Right renal cortex interstitium (tissue), 3 donors: ENCODE measurements around the gene C12orf76. TPM values are rescaled to one million over a fixed set of nuclear protein-coding genes. Genes with fewer than 3 reads are reported as not detected.
"Not testable (repeated sequence)": the region's sequence is repeated elsewhere in the genome, so short reads cannot be mapped to it uniquely, and the experiment has no call there.

Source experiments
- DNase-seq, 3 donors: peaks; one replicate each; pipeline ENCODE4 v3.0.0-alpha.2; 2013; ENCODE audit warnings: low read depth in 3 of 3, low spot score in 2 of 3
- polyA plus RNA-seq, 3 donors: library from polyadenylated mRNA; unstranded; fragments of 120-200 nt; gene quantifications; one replicate each; pipeline ENCODE4 v1.2.1, GENCODE V29; 2013; ENCODE audit not compliant: insufficient read length in 3 of 3

The C12orf76 gene, protein sequence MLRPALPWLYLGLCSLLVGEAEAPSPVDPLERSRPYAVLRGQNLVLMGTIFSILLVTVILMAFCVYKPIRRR
- polyA plus RNA-seq: 10 to 100 TPM; 29.1 to 31.6 (median 30.6) TPM

GRCh38 chr12:110048242-110049027 is at the start of gene C12orf76:
Gene C12orf76, minus strand, starts transcription at chr12:110048522. Its CDS starts 27 bp downstream, at chr12:110048495.
- peak; percentile 89 to 90 (median 90) for DNase-seq

GRCh38 chr12:110093631-110094311 is 45.4 kb upstream of the C12orf76 start:
- no peak for DNase-seq

DNA sequence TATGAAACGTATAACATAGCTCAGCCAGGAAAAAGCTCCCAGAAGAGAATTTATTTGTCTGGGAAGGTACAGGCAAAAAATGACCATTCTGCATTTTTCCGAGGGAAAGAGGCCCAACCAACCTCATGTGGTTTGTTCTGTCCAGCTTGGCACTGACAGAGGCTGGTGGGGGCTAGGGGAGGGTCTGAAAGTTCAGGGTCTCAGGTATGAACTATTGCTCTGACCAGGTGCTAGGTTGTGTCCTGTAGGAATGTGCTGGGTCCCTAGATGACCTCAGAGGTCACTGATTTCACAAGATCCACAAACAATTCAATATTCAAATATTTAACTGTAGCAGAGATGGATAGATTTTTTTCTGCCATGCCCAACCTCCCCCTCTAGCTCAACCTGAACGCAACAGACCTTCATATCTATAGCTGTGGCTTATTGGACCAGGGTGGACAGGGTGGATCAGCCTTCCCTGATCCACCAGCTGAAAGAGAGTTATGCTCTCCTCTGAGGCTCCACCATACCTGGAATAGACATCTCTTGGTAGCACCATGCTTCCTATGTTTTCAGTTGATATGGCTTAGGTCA is 42.9 kb upstream of the C12orf76 start:
- DNase-seq: no peak

DNA sequence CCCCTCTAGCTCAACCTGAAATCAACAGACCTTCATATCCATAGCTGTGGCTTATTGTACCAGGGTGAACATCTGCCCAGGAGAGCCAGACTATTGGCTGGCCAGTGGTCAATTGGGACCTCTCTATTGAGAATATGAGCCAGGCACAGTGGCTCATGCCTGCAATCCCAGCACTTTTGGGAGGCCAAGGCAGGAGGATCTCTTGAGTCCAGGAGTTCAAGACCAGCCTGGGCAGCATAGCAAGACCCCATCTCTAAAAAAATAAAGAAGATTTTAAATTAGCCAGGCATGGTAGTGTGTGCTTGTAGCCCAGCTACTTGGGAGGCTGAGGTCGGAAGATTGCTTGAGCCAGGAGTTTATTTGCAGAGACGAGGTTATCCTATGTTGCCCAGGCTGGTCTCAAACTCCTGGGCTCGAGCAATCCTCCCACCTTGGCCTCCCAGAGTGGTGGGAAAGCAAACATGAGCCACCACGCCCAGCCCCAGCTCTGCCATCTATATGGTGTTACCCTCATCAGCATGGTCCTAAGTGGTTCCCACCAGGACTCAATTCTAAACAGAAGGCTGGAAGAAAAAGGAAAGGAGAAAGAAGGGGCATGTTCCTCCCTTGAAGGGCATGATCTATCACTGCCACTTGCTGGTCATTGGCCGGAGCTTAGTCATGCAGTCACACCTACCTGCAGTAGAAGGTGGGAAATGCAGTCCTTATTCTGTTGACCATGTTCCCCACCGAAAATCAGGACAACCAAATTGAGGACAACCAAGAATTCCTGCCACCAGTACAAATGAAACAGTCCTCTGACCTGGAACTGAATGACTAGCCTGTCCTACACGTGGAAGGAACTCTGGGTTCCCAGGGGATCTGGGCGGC is 42.2 kb upstream of the C12orf76 start:
- no peak for DNase-seq

DNA sequence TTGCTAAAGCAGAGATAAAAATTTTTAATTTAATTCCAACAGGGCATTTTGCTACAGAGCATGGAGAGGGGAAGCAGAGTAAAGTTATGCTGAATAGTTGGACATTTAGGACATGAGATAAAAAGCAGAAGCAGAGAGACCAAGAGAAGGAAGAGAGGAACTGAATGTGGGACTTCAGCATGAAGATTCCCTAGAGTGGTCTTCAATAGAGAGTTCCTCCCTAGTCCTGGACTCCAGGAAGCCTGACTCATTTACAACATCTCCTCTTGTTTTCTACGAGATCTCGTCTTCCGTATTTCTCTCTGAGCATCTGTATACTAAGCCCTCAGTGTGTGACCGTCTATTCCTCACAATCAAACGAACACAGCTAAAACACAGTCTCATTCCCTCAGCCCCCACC is 40.6 kb upstream of the C12orf76 start:
- DNase-seq: no peak

DNA sequence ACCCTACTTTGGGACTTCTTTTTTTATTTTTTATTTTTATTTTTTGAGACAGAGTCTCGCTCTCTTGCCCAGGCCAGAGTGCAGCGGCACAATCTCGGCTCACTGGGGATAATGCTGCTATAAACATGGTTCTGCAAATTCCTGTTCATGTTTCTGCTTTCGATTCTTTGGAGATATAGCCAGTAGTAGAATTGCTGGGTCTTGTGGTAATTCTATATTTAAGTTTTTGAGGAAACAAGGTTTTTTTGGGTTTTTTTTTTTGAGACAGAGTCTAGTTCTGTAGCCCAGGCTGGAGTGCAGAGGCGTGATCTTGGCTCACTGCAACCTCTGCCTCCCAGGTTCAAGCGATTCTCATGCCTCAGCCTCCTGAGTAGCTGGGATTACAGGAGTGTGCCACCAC is 39.9 kb upstream of the C12orf76 start:
- not testable (repeated sequence) for DNase-seq

GRCh38 chr12:110084314-110085015 is 36.1 kb upstream of the C12orf76 start:
- DNase-seq: no peak

GRCh38 chr12:110080410-110080809 is 32.1 kb upstream of the C12orf76 start:
- DNase-seq: no peak

DNA sequence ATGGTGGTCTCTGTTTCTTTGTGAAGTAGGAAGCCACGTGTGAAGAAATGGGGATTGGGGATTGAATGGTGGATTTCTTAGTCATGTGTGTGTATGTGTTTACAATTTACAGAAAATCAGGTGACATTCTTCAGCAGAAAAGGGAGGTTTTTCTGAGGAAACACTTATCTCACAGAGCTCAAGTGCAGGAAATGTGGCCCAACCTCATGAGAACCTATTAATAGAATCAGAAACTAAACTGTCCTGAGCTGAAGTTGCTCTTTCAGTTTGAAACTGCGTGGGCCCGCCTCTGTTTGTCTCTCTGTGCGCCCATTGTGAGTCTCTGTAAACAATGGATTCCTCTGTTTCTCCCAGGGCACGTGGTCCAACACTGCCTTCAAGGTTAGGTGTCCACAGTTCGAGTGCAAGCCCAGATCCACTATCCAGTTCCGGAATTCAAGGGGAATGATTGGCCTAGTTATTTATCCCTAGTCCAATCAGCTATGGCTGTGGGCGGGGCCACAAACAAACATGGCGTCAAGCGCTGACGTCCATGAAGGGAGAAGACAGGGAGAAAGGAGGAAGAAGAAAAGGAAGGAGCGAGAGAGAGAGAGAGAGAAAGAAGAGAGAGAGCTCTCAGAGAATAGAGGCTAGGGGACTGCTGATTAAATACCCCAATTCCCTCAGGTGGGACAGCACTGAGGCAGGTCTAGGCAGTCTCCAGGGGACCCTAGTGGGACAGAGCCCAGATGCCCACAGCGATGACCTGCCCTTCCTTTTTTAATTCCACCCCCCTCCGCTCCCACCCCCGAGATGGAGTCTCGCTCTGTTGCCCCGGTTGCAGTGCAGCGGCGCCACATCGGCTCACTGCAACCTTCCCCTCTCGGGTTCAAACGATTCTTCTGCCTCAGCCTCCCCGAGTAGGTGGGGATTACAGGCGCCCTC is 31.4 kb upstream of the C12orf76 start:
- no peak for DNase-seq

DNA sequence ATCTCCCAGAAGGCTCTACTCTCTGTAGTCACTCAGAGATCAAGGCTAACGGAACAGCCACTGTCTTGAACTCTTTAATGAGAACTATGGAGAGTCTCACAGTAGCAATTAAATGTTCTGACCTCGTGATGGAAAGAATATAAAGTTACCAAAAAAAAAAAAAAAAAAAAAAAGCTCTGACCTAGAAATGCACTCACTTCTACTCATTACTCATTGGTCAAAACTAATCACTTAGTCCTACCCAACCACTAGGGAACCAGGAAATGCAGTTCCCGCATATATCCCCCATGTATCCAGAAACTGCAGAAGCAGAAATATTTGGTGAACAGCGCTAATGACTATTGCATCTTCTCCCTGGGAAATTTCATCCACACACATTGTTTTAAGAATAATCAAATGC is 29.5 kb upstream of the C12orf76 start:
- no peak for DNase-seq

DNA sequence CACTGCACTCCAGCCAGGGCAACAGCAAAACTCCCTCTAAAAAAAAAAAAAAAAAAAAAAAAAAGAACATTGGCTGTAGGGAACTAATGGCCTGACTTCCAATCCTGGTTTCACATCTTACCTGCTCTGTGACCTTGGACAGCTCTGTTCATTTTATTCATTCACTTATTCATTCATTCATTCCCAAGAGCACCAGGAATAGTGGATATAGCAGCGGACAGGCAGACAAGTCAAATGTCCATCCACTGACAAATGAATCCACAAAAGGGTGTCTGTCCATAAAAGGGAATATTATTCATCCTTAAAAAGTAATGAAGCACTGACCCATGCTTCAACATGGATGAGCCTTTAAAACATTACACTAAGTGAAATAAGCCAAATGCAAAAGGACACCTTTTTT is 27.6 kb upstream of the C12orf76 start:
- no peak for DNase-seq

DNA sequence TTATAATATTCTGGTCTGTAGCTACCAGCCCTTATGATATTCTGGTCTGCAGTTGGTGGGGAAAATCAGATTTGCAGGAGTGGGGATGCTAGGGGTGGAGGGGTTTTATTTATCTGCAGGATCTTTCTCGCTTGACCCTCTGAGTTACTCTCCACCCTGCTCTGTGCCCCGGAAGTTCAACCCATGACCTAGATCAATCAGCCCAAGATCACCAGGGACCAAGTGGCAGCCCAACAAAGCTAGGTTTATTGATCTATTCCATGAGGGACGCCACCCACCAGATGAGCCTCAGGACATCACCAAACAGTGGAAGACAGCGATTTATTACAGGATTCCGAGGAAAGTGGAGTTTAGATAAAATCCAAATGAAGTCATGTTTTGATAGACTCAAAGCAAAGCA is 25.8 kb upstream of the C12orf76 start:
- DNase-seq: no peak

GRCh38 chr12:110073049-110073831 is 24.9 kb upstream of the C12orf76 start:
- no peak for DNase-seq

GRCh38 chr12:110072636-110073035 is 24.3 kb upstream of the C12orf76 start:
- not testable (repeated sequence) for DNase-seq

DNA sequence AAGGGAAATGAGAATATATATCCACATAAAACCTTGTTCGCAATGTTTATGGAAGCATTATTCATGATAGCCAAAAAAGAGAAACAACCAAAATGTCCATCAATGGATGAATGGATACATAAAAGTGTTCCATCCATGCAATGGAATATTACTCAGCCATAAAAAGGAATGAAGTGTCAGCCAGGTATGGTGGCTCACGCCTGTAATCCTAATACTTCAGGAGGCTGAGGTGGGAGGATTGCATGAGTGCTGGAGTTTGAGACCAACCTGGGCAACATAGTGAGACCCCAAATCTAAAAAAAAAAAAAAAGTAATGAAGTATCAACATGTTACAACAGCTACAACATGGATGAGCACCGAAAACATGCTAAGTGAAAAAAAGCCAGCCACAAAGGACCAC is 23.6 kb upstream of the C12orf76 start:
- DNase-seq: no peak

DNA sequence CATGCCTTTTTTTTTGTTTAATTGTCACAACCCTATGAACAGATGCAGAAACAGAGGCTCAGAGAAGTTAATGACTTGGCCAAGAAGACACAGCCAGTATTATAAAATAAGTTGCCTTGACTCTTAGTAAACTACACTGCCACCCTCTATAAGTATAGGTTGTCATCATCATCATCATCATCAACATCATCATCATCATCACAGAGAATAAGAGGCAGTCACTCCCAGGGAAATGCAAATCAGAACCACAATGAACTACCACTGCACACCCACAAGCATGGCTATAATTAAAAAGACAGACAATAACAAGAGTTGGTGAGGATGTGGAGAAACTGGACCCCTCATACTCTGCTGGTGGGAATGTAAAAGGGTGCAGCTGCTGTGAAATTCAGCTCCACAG is 23.2 kb upstream of the C12orf76 start:
- DNase-seq: no peak

DNA sequence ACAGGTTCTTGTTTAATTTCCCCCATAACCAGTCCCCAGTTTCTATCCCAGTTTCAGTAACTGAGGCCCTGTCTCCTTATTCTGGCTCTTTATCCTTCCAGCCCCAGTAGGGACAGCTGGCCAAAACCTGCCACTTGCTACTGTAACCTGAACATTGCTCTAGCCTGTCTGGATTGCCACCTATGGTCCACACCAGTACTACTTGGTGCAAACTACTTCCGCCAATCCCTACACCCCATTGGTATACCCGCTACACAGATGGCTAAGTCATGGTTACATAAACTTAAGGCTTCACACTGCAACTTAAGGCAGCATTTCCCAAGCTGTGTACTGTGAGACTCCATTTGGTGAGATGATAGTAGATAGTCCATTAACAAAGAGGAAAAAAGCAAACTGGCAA is 20.3 kb upstream of the C12orf76 start:
- no peak for DNase-seq

DNA sequence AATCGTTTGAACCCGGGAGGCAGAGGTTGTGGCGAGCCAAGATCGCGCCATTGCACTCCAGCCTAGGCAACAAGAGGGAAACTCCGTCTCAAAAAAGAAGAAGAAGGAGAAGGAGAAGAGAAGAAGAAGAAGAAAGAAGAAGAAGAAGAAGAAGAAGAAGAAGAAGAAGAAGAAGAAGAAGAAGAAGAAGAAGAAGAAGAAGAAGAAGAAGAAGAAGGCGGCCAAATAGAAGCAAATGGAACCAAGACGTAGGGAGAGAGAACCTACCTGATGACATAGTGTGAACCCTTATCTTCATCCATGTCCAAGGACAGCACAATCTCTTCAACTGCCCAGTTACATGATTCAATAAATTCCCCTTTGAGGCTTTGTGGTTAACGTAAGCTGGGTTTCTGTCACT is 19.8 kb upstream of the C12orf76 start:
- DNase-seq: not testable (repeated sequence)
